Uterus (tissue), 2 donors: ENCODE data around the gene SPOPL.

ENCODE experiments used
- CTCF ChIP-seq, 4 experiments: fragments of 200-600 bp in 2 of 4; fragments of 450-650 bp in 2 of 4; sonication (generic) in 2 of 4; IDR thresholded peaks; one replicate each; pipeline ENCODE4 v1.5.1; 2016 to 2019; ENCODE audit warnings: antibody characterized with exemption in 4 of 4, mild to moderate bottlenecking in 2 of 4, moderate library complexity in 1 of 4
- POLR2A ChIP-seq, 2 donors: fragments of 450-650 bp; IDR thresholded peaks; one replicate each; pipeline ENCODE4 v1.6.1; 2016; ENCODE audit warnings: antibody characterized with exemption in 2 of 2, mild to moderate bottlenecking in 1 of 2, moderate library complexity in 1 of 2

- no peak for TF ChIP-seq CTCF (IDR thresholded peaks at IDR 0.05)
- no peak for TF ChIP-seq POLR2A (IDR thresholded peaks at IDR 0.05)
These were observed 10.7 kb upstream of the SPOPL start for GRCh38 chr2:138490673-138491494.
